HG03520 (cell line): ENCODE measurements around the gene BRF1.
"Not testable (repeated sequence)": the region's sequence is repeated elsewhere in the genome, so short reads cannot be mapped to it uniquely, and the experiment has no call there.

Source experiments
- ATAC-seq: cut with Tn5 transposase; IDR thresholded peaks from one replicate; pipeline ENCODE4 v1.9.1; 2021; ENCODE audit warnings: mild to moderate bottlenecking, moderate library complexity; ENCODE audit not compliant: unreplicated experiment

BRF1 gene

GRCh38 chr14:105292826-105293711 lies 7.7 kb downstream of the BRF1 start:
- no peak for ATAC-seq

GRCh38 chr14:105290621-105291346 lies 10.0 kb downstream of the BRF1 start:
- no peak for ATAC-seq

GRCh38 chr14:105288936-105289335 lies 11.9 kb downstream of the BRF1 start:
- ATAC-seq, result not testable (repeated sequence)

DNA sequence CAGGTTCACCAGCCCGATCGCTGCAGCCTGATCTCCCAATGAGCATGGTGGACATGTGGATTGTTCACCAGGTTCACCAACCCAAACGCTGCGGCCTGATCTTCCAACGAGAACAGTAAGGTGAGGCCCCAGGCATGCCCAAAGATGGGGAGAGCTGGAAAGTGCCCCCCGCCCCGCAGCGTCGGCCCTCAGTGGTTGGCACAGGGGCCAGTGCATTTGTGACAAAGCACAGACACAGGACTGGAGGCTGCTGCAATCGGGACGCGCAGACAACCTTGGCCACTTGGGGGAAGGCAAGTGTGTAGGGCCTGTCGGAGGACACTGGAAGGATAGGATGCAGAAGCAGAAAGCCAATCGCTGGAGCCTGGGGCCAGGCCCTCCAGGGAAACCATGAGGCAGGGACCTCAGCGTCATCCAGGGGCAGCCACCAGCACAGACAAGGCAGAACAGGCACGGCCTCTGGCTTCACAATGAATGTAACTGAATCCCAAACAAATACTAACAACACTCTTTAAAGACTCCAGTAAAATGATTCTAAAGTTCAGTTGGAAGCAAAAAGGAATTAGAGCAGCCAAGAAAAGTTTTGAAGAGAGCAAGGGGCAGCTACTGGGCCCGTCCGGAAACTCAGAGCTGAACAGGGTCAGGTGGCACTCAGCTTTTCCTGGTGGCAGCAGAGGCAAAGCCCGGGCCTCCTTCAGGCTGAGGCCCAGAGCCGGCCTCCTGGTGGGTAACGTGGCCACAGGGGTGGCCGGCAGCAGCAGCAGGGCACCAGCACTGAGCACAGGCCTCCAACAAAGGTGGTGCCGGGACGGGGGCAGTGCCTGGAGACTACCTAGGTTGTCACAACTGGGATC lies 13.3 kb downstream of the BRF1 start:
- ATAC-seq, result no peak

GRCh38 chr14:105286759-105287144 lies 14.0 kb downstream of the BRF1 start:
- ATAC-seq, result no peak

DNA sequence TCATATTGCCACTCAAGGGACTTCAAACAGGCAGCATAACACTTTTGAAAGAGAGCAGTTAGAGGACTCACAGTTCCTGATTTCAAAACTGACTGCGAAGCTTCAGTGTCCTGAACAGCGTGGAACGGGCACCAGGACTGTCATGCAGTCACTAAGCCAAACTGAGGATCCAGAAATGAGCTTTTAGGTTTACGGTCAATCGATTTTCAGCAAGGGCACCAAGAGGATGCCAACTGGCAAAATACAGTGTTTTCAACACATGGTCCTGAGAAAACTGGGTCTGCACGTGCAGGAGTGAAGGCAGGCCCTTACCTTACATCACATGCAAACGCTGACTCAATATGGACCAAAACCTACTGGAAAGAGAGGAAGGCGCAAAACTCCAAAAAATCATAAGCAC lies 15.6 kb downstream of the BRF1 start:
- no peak for ATAC-seq

DNA sequence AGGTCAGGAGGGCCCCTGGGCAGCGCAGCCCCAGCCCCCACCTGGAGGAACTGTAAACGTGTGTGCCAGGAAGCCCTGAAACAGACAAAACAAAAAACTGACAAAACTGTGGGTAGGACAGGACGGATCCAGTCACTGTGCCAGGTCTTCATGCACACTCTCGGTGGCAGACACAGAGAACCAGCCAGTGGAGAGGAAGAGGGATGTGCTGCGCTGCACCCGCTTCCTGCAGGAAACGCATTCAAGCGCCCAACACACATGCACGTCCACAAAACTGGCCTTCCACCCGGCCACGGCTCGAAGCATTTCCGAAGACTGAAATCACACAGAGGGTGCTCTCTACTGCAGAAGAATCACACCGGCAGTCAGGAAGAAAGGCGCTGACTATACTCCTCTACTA lies 16.9 kb downstream of the BRF1 start:
- ATAC-seq, result no peak

DNA sequence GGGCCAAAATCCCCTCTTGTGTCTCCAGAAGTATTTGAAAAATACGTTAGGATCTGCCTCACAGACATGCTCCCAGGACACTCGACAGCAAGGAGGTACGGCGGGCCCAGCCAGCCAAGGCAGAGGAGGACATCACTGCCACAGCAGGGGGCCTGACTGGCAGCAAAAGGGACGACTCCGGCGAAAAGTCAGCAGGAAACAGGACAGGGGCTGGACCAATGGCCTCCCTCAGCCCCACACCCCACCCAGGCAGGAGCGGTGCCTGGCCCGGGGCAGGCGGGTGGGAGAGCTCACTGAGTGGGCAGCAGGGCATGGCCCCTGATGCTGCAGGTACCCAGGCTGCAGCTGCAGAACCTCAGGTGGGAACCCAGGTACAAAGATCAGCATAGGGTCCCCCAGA lies 17.8 kb downstream of the BRF1 start:
- ATAC-seq, result no peak

- no peak for ATAC-seq
Measured at GRCh38 chr14:105282098-105282725, 18.6 kb downstream of the BRF1 start.

DNA sequence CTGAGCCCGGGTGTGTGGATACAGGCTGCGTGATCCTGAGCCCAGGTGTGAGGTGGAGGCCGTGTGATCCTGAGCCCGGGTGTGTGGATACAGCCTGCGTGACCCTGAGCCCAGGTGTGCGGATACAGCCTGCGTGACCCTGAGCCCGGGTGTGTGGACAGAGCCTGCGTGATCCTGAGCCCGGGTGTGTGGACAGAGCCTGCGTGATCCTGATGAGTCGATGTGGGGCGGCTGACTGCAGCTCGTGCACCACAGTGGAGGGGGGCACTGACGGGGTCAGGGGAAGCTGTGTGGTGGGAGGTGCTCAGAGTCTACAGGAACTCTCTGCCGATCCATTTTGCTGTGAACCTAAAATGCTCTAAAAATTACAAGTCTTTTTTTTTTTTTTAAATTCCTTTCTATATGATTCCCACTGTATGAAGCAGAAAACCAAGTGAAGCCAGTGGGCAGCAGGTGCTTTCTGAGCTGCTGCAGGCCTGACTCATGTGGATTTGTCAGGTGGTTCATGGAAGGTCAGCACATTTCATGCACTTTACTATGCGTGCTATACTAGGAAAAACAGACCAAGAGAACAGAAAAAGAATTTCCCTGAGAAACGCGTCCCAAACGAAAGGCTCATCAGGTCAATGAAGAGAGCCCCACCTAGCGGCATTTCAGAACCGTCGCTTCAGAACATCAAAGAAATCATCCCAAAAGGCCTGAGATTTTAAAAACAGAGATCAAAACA lies 19.3 kb downstream of the BRF1 start:
- ATAC-seq, result no peak

DNA sequence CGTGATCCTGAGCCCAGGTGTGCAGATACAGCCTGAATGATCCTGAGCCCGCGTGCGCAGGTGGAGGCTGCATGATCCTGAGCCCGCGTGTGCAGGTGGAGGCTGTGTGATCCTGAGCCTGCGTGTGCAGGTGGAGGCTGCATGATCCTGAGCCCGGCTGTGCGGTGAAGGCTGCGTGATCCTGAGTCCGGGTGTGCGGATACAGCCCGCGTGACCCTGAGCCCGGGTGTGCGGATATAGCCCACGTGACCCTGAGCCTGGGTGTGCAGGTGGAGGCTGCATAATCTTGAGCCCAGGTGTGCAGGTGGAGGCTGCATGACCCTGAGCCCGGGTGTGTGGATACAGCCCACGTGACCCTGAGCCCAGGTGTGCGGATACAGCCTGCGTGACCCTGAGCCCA lies 20.3 kb downstream of the BRF1 start:
- ATAC-seq, result no peak

- ATAC-seq, result no peak
Measured at GRCh38 chr14:105279642-105280361, 21.0 kb downstream of the BRF1 start.

DNA sequence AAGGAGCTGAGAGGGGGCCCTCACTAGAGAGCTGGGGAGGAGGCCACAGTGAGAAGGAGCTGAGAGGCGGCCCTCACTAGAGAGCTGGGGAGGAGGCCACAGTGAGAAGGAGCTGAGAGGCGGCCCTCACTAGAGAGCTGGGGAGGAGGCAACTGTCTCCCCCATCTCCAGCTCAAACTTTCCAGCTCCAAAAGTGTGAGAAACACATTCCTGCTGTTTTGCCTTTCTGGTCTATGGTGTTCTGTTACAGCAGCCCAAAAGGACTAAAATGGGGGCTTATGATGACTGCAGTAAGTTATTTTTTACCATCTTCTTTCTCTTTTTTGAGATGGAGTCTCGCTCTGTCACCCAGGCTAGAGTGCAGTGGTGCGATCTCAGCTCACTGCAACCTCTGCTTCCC lies 23.4 kb downstream of the BRF1 start:
- ATAC-seq, result not testable (repeated sequence)

- ATAC-seq, result no peak
Measured at GRCh38 chr14:105275267-105275946, 25.4 kb downstream of the BRF1 start.

DNA sequence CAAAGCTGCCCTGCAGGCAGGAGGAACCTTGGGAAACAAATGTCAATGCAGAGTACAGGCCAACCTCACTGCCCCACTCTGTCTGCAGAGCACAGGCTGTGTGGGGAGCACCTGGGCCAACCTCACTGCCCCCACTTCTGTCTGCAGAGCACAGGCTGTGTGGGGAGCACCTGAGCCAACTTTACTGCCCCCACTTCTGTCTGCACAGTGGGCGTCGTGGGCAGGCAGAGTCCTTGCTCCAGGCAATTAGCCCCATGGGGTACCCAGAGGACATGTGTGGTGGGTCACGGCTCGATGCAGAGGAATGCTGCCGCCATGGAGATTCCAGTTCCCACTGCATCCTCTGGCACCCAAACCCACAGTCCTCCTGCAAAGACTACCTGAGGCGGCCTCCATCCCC lies 26.2 kb downstream of the BRF1 start:
- no peak for ATAC-seq

DNA sequence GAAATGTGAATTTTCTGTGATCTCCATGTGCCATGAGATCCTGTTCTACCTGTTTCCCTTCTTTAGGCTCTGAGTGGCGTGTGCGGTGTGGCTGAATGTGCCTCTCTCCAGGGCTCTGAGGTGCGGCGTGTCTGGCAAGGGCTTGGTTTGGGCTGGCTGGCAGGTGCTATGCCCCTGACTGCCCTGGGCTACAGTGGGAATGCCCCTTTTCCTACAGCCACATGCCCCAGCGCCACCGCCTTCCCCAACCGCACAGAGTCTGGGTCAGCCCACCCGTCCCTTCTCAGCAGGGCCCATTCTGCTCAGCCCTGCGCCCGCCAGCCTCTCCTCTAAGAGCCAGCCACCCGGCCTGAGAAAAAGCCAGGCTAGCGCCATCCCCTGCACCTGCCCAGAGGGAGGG lies 27.7 kb downstream of the BRF1 start:
- no peak for ATAC-seq

GRCh38 chr14:105272623-105273022 lies 28.2 kb downstream of the BRF1 start:
- no peak for ATAC-seq

DNA sequence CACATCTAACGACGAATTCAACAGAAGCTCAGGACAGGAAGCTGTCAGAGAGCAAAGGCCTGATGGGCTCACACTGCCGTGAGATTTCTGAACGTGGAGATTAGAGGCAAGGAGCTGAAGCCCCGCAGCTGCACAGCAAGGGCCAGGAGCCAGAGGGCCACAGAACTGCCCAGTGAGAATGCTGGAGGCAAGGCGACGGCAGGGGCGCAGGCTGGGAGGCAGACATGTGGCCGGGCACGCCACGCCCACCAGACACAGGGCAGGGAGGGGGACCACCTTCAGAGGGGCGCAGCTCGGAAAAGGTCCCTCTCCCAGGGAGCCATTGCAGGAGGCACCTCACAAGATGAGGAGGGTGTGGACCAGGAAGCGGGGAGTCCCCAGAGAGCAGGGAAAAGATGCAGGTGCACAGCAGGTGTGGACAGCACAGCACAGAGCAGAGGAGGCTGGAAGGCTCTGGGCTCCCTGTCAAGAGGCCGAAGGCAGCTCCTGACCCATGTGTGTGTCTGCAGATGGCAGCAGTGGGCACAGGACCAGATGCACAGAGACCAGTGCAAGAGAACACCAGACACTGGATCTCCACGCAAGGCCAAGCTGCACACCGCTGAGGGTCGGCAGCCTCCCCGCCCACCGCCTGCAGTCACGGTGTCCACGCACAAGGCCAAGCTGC lies 29.4 kb downstream of the BRF1 start:
- ATAC-seq, result no peak
